HepG2 (cell line): Measurements from ENCODE around the gene ARHGAP12. TPM values are rescaled to one million over a fixed set of nuclear protein-coding genes. Genes with fewer than 3 reads are reported as not detected.

Source experiments
- E2F5 ChIP-seq: sonication (generic); formaldehyde crosslinking; conservative IDR thresholded peaks from 2 replicates; pipeline ENCODE4 v1.4.0; 2020; ENCODE audit warnings: missing genetic modification reagents
- GTF3A ChIP-seq: sonication (generic); formaldehyde crosslinking; conservative IDR thresholded peaks from 2 replicates; pipeline ENCODE4 v1.4.0; 2020; ENCODE audit warnings: mild to moderate bottlenecking, missing genetic modification reagents
- HIC2 ChIP-seq: sonication (generic); formaldehyde crosslinking; IDR thresholded peaks from 2 replicates; pipeline ENCODE4 v1.9.0; 2022; ENCODE audit warnings: low read depth, missing genetic modification reagents
- KAT8 ChIP-seq: IDR thresholded peaks from 2 replicates; pipeline ENCODE4 v1.6.1; 2016; ENCODE audit warnings: missing genetic modification reagents, missing compliant biosample characterization
- KLF6 ChIP-seq: IDR thresholded peaks from 2 replicates; pipeline ENCODE4 v1.8.0; 2016; ENCODE audit warnings: missing biosample characterization, missing genetic modification reagents
- MAFK ChIP-seq, 2 experiments: IDR thresholded peaks in 1 of 2; conservative IDR thresholded peaks in 1 of 2; 2 replicates each; pipeline ENCODE4 v1.6.1; 2011; ENCODE audit warnings: improper control_type of control experiment in 2 of 2, low read length in 2 of 2
- NFRKB ChIP-seq: fragments of 450-650 bp; IDR thresholded peaks from 2 replicates; pipeline ENCODE4 v1.6.1; 2017
- NONO ChIP-seq, 2 experiments: fragments of 450-650 bp in 1 of 2; sonication (generic) in 1 of 2; formaldehyde crosslinking in 1 of 2; IDR thresholded peaks in 1 of 2; conservative IDR thresholded peaks in 1 of 2; 2 replicates each; pipeline versions ENCODE4 v1.6.1 to v1.8.0; 2017 to 2022; ENCODE audit warnings: mild to moderate bottlenecking in 1 of 2, missing genetic modification reagents in 1 of 2, moderate library complexity in 1 of 2
- RCOR2 ChIP-seq: IDR thresholded peaks from 2 replicates; pipeline ENCODE4 v1.6.1; 2016; ENCODE audit warnings: missing biosample characterization, missing genetic modification reagents
- SP140L ChIP-seq: sonication (generic); formaldehyde crosslinking; IDR thresholded peaks from 2 replicates; pipeline ENCODE4 v1.4.0; 2020; ENCODE audit warnings: missing genetic modification reagents, borderline replicate concordance
- TIGD3 ChIP-seq: sonication (generic); formaldehyde crosslinking; IDR thresholded peaks from 2 replicates; pipeline ENCODE4 v1.5.1; 2020; ENCODE audit warnings: mild to moderate bottlenecking, missing genetic modification reagents, borderline replicate concordance
- ZFP37 ChIP-seq: sonication (generic); formaldehyde crosslinking; IDR thresholded peaks from 2 replicates; pipeline ENCODE4 v1.4.0; 2020; ENCODE audit warnings: missing genetic modification reagents, borderline replicate concordance
- ZNF230 ChIP-seq: sonication (generic); formaldehyde crosslinking; IDR thresholded peaks from 2 replicates; pipeline ENCODE4 v1.4.0; 2020; ENCODE audit warnings: mild to moderate bottlenecking, missing genetic modification reagents
- ZNF740 ChIP-seq: sonication (generic); formaldehyde crosslinking; IDR thresholded peaks from 2 replicates; pipeline ENCODE4 v1.4.0; 2020; ENCODE audit warnings: missing genetic modification reagents
- ZSCAN5A ChIP-seq: sonication (generic); formaldehyde crosslinking; IDR thresholded peaks from 2 replicates; pipeline ENCODE4 v1.8.0; 2022; ENCODE audit warnings: mild to moderate bottlenecking, missing genetic modification reagents, borderline replicate concordance
- polyA plus RNA-seq, 8 experiments: library from polyadenylated mRNA; depleted of rRNA in 3 of 8; stranded (reverse) in 7 of 8; unstranded in 1 of 8; fragments of >200 nt; fragmentation: Illumina TruSeq in 4 of 8; extraction: Trizol in 4 of 8; gene quantifications; 2 replicates each; pipeline versions ENCODE4 v1.2.1 to v1.2.3, GENCODE V29; 2011 to 2016; ENCODE audit warnings: low read depth in 4 of 8, missing spikeins in 1 of 8, mixed read lengths in 1 of 8; ENCODE audit not compliant: insufficient read depth in 1 of 8
- total RNA-seq, 5 experiments: library from RNA; depleted of rRNA; stranded (reverse); fragments of >200 nt; fragmentation: Illumina TruSeq; extraction: Trizol; gene quantifications; 2 replicates each; pipeline ENCODE4 v1.2.3, GENCODE V29; 2016; ENCODE audit warnings: low read depth in 1 of 5
- TF ChIP-seq, protein P1 (sequence below): sonication (generic); formaldehyde crosslinking; IDR thresholded peaks from 2 replicates; pipeline ENCODE4 v1.5.0; 2020; ENCODE audit warnings: missing genetic modification reagents, mild to moderate bottlenecking, borderline replicate concordance
- TF ChIP-seq, protein P2 (sequence below): sonication (generic); formaldehyde crosslinking; IDR thresholded peaks from 2 replicates; pipeline ENCODE4 v1.5.0; 2020; ENCODE audit warnings: missing genetic modification reagents
- TF ChIP-seq, protein P3 (sequence below): IDR thresholded peaks from 2 replicates; pipeline ENCODE4 v1.6.1; 2016; ENCODE audit warnings: missing biosample characterization, missing genetic modification reagents, low read depth

Gene ARHGAP12
- total and polyA plus RNA-seq, 2 of the 13 experiments (the other 11 are each of a cell fraction or from before 2014, with no cell fraction given), result 25.0 to 54.6 TPM

DNA sequence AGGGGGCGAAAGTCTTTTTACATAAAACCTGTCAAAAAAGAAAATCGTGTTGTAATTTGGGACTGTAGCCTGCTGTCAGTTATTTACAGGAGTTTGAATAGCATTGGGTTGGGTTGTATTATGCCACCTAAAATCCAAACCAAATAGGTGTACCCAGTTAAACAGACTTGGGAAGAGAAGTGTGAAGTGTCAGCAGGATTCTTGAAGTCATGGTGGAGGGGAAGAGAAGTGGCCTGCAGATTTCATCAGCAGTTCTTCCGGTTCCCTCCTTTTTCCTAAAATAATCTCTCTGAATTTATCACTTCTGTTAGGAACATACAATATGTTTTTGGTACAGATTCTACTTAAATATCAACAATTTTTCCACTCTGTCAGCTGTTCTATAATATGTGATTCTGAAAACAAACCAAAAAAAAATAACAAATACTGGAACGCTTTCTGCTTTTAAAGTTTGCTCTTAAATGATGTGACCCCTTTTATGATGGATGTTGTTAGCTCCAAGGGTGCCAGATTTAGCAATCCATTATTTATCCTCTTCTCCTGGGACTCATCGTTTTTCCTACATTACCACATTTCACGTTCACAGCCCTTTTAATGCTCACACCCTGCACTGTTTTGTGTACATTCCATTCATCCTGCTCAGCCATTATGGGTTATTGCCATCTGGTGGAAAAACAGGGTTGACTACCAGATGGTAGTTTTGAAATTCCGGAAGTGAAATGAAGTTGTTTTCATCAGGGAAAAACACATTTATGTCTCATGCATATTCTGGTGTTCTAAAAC lies 18.7 kb upstream of the ARHGAP12 start (continued):
- TF ChIP-seq E2F5 (CRISPR knock-in tag), result no peak
- no peak for TF ChIP-seq RCOR2 (CRISPR knock-in tag)
- TF ChIP-seq MAFK (conservative IDR thresholded peaks at IDR 0.05 in 1 of 2, IDR thresholded peaks at IDR 0.05 in 1 of 2; ENCODE audit: low read length in 2 of 2), result no peak
- no peak for TF ChIP-seq TIGD3 (CRISPR knock-in tag)
- TF ChIP-seq ZFP37 (CRISPR knock-in tag), result no peak
- no peak for TF ChIP-seq GTF3A (CRISPR knock-in tag)
- TF ChIP-seq ZSCAN5A (CRISPR knock-in tag), result no peak
- TF ChIP-seq, protein P1, sequence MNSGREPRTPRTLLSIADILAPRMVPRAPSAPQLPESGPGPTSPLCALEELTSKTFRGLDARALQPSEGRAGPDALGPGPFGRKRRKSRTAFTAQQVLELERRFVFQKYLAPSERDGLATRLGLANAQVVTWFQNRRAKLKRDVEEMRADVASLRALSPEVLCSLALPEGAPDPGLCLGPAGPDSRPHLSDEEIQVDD (CRISPR knock-in tag), result no peak
- TF ChIP-seq NONO (IDR thresholded peaks at IDR 0.05), result no peak
- TF ChIP-seq NONO (CRISPR knock-in tag; conservative IDR thresholded peaks at IDR 0.05), result no peak; the same call in 1 of the 2 replicates
- no peak for TF ChIP-seq HIC2
- no peak for TF ChIP-seq ZNF740 (CRISPR knock-in tag)
- TF ChIP-seq, protein P2, sequence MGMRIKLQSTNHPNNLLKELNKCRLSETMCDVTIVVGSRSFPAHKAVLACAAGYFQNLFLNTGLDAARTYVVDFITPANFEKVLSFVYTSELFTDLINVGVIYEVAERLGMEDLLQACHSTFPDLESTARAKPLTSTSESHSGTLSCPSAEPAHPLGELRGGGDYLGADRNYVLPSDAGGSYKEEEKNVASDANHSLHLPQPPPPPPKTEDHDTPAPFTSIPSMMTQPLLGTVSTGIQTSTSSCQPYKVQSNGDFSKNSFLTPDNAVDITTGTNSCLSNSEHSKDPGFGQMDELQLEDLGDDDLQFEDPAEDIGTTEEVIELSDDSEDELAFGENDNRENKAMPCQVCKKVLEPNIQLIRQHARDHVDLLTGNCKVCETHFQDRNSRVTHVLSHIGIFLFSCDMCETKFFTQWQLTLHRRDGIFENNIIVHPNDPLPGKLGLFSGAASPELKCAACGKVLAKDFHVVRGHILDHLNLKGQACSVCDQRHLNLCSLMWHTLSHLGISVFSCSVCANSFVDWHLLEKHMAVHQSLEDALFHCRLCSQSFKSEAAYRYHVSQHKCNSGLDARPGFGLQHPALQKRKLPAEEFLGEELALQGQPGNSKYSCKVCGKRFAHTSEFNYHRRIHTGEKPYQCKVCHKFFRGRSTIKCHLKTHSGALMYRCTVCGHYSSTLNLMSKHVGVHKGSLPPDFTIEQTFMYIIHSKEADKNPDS, result no peak
- no peak for TF ChIP-seq SP140L
- TF ChIP-seq KLF6 (CRISPR knock-in tag), result no peak
- TF ChIP-seq KAT8 (CRISPR knock-in tag), result peak; percentile 75
- TF ChIP-seq ZNF230 (CRISPR knock-in tag), result no peak
- TF ChIP-seq NFRKB, result no peak
- TF ChIP-seq, protein P3, sequence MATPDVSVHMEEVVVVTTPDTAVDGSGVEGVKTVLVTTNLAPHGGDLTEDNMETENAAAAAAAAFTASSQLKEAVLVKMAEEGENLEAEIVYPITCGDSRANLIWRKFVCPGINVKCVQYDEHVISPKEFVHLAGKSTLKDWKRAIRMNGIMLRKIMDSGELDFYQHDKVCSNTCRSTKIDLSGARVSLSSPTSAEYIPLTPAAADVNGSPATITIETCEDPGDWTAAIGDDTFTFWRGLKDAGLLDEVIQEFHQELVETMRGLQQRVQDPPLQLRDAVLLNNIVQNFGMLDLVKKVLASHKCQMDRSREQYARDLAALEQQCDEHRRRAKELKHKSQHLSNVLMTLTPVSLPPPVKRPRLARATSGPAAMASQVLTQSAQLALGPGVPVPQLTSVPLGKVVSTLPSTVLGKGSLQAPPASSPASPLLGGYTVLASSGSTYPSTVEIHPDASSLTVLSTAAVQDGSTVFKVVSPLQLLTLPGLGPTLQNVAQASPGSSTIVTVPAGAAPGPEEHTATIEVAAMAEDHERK (CRISPR knock-in tag), result no peak
